ENCODE measurements around the gene ANO10. TPM values are rescaled to one million over a fixed set of nuclear protein-coding genes. Genes with fewer than 3 reads are reported as not detected.

The ANO10 gene
- total and polyA plus RNA-seq, 4 donors, result 19.0 to 46.8 (median 32.0) TPM

- WGBS, 2 donors, result 91 to 94% methylated on average over 4 of the region's 4 CpGs
- ATAC-seq (ENCODE audit: low FRiP score) (no peak), DNase-seq (no peak)
- Histone ChIP-seq H3K9me3 (ENCODE audit: control insufficient read depth, low read length) (peaks cover 1% of the 10 kb centered on the region), H3K4me1 (ENCODE audit: control insufficient read depth in 1 of 2, insufficient read depth in 2 of 2, low read length in 2 of 2) (no peaks in the 10 kb centered on the region), H3K27ac (ENCODE audit: low read depth in 1 of 2, low read length in 2 of 2) (no peak overlapping the region), H3K36me3 (ENCODE audit: control insufficient read depth in 1 of 2, insufficient read depth in 2 of 2, low read length in 1 of 2) (peaks cover 12 to 25% of the 10 kb centered on the region in 2 donors), H3K4me3 (ENCODE audit: low read length in 2 of 2) (no peak overlapping the region), H3K27me3 (ENCODE audit: control insufficient read depth in 1 of 2, insufficient read depth in 2 of 2, low read length in 1 of 2) (no peaks in the 10 kb centered on the region)
- intact Hi-C loops (cut with DNase I), result no loop called here
Observed at GRCh38 chr3:43345246-43345645, 276.6 kb downstream of the ANO10 start.

- no peaks in the 10 kb centered on the region for H3K4me1 ChIP-seq (ENCODE audit: control insufficient read depth in 1 of 2, insufficient read depth in 2 of 2, low read length in 2 of 2)
- peaks cover 12 to 24% of the 10 kb centered on the region in 2 donors for H3K36me3 ChIP-seq (ENCODE audit: control insufficient read depth in 1 of 2, insufficient read depth in 2 of 2, low read length in 1 of 2)
- H3K4me3 ChIP-seq (ENCODE audit: low read length in 2 of 2), result no peak overlapping the region
- intact Hi-C loops (cut with DNase I), result no loop called here
- WGBS, 2 donors, result 97 to 99% methylated on average over 3 of the region's 3 CpGs
- no peak for DNase-seq
- ATAC-seq (ENCODE audit: low FRiP score), result no peak
- H3K27ac ChIP-seq (ENCODE audit: low read depth in 1 of 2, low read length in 2 of 2), result no peak overlapping the region
- no peaks in the 10 kb centered on the region for H3K9me3 ChIP-seq (ENCODE audit: control insufficient read depth, low read length)
- no peaks in the 10 kb centered on the region for H3K27me3 ChIP-seq (ENCODE audit: control insufficient read depth in 1 of 2, insufficient read depth in 2 of 2, low read length in 1 of 2)
Observed at GRCh38 chr3:43344520-43344919, 277.3 kb downstream of the ANO10 start.

- 75 to 76% methylated on average over 3 of the region's 3 CpGs for WGBS, 2 donors
- no peak for DNase-seq
- no peaks in the 10 kb centered on the region for H3K4me1 ChIP-seq (ENCODE audit: control insufficient read depth in 1 of 2, insufficient read depth in 2 of 2, low read length in 2 of 2)
- ATAC-seq (ENCODE audit: low FRiP score), result no peak
- no peak overlapping the region for H3K4me3 ChIP-seq (ENCODE audit: low read length in 2 of 2)
- intact Hi-C loops (cut with DNase I), result no loop called here
- H3K27ac ChIP-seq (ENCODE audit: low read depth in 1 of 2, low read length in 2 of 2), result no peak overlapping the region
- H3K9me3 ChIP-seq (ENCODE audit: control insufficient read depth, low read length), result no peaks in the 10 kb centered on the region
- peaks cover 15 to 22% of the 10 kb centered on the region in 2 donors for H3K36me3 ChIP-seq (ENCODE audit: control insufficient read depth in 1 of 2, insufficient read depth in 2 of 2, low read length in 1 of 2)
- H3K27me3 ChIP-seq (ENCODE audit: control insufficient read depth in 1 of 2, insufficient read depth in 2 of 2, low read length in 1 of 2), result no peaks in the 10 kb centered on the region
Observed at GRCh38 chr3:43343815-43344214, 278.0 kb downstream of the ANO10 start.

GRCh38 chr3:43343185-43343584, 278.6 kb downstream of the ANO10 start:
- no peak for ATAC-seq (ENCODE audit: low FRiP score)
- H3K4me3 ChIP-seq (ENCODE audit: low read length in 2 of 2), result no peak overlapping the region
- intact Hi-C loops (cut with DNase I), result no loop called here
- H3K9me3 ChIP-seq (ENCODE audit: control insufficient read depth, low read length), result no peaks in the 10 kb centered on the region
- H3K36me3 ChIP-seq (ENCODE audit: control insufficient read depth in 1 of 2, insufficient read depth in 2 of 2, low read length in 1 of 2), result peaks cover 15 to 18% of the 10 kb centered on the region in 2 donors
- WGBS, 2 donors, result 73 to 77% methylated on average over 4 of the region's 4 CpGs
- H3K27ac ChIP-seq (ENCODE audit: low read depth in 1 of 2, low read length in 2 of 2), result no peak overlapping the region
- no peaks in the 10 kb centered on the region for H3K4me1 ChIP-seq (ENCODE audit: control insufficient read depth in 1 of 2, insufficient read depth in 2 of 2, low read length in 2 of 2)
- no peak for DNase-seq
- H3K27me3 ChIP-seq (ENCODE audit: control insufficient read depth in 1 of 2, insufficient read depth in 2 of 2, low read length in 1 of 2), result no peaks in the 10 kb centered on the region

- Histone ChIP-seq H3K27me3 (ENCODE audit: control insufficient read depth in 1 of 2, insufficient read depth in 2 of 2, low read length in 1 of 2) (no peaks in the 10 kb centered on the region), H3K27ac (ENCODE audit: low read depth in 1 of 2, low read length in 2 of 2) (no peak overlapping the region), H3K36me3 (ENCODE audit: control insufficient read depth in 1 of 2, insufficient read depth in 2 of 2, low read length in 1 of 2) (peaks cover 11 to 16% of the 10 kb centered on the region in 2 donors), H3K4me1 (ENCODE audit: control insufficient read depth in 1 of 2, insufficient read depth in 2 of 2, low read length in 2 of 2) (no peaks in the 10 kb centered on the region), H3K9me3 (ENCODE audit: control insufficient read depth, low read length) (peaks cover 4% of the 10 kb centered on the region), H3K4me3 (ENCODE audit: low read length in 2 of 2) (no peak overlapping the region)
- WGBS, 2 donors, result 90% methylated on average over 2 of the region's 2 CpGs
- intact Hi-C loops (cut with DNase I), result no loop called here
- DNase-seq (no peak), ATAC-seq (ENCODE audit: low FRiP score) (no peak)
Observed at GRCh38 chr3:43341788-43342187, 280.0 kb downstream of the ANO10 start.

GRCh38 chr3:43340403-43340802, 281.4 kb downstream of the ANO10 start:
- Histone ChIP-seq H3K9me3 (ENCODE audit: control insufficient read depth, low read length) (peaks cover 5% of the 10 kb centered on the region), H3K27ac (ENCODE audit: low read depth in 1 of 2, low read length in 2 of 2) (no peak overlapping the region), H3K4me1 (ENCODE audit: control insufficient read depth in 1 of 2, insufficient read depth in 2 of 2, low read length in 2 of 2) (no peaks in the 10 kb centered on the region), H3K36me3 (ENCODE audit: control insufficient read depth in 1 of 2, insufficient read depth in 2 of 2, low read length in 1 of 2) (peaks cover 13 to 14% of the 10 kb centered on the region in 2 donors), H3K4me3 (ENCODE audit: low read length in 2 of 2) (no peak overlapping the region), H3K27me3 (ENCODE audit: control insufficient read depth in 1 of 2, insufficient read depth in 2 of 2, low read length in 1 of 2) (no peaks in the 10 kb centered on the region)
- intact Hi-C loops (cut with DNase I), result no loop called here
- ATAC-seq (ENCODE audit: low FRiP score) (no peak), DNase-seq (no peak)
- WGBS, 2 donors, result 98% methylated on average over 7 of the region's 7 CpGs

- DNase-seq, result no peak
- no peaks in the 10 kb centered on the region for H3K4me1 ChIP-seq (ENCODE audit: control insufficient read depth in 1 of 2, insufficient read depth in 2 of 2, low read length in 2 of 2)
- WGBS, 2 donors, result 95 to 97% methylated on average over 2 of the region's 2 CpGs
Observed at GRCh38 chr3:43338295-43338694, 283.5 kb downstream of the ANO10 start.

GRCh38 chr3:43335799-43336198, 286.0 kb downstream of the ANO10 start:
- H3K9me3 ChIP-seq (ENCODE audit: control insufficient read depth, low read length), result peaks cover 5% of the 10 kb centered on the region
- intact Hi-C loops (cut with DNase I), result no loop called here
- H3K36me3 ChIP-seq (ENCODE audit: control insufficient read depth in 1 of 2, insufficient read depth in 2 of 2, low read length in 1 of 2), result peaks cover 8% of the 10 kb centered on the region in 2 donors
- H3K4me3 ChIP-seq (ENCODE audit: low read length in 2 of 2), result no peak overlapping the region
- H3K27me3 ChIP-seq (ENCODE audit: control insufficient read depth in 1 of 2, insufficient read depth in 2 of 2, low read length in 1 of 2), result no peaks in the 10 kb centered on the region
- ATAC-seq (ENCODE audit: low FRiP score) (no peak), DNase-seq (no peak)
- no peaks in the 10 kb centered on the region for H3K4me1 ChIP-seq (ENCODE audit: control insufficient read depth in 1 of 2, insufficient read depth in 2 of 2, low read length in 2 of 2)
- 97 to 98% methylated on average over 1 of the region's 1 CpG for WGBS, 2 donors
- no peak overlapping the region for H3K27ac ChIP-seq (ENCODE audit: low read depth in 1 of 2, low read length in 2 of 2)

More at GRCh38 chr3:43338295-43338694, 283.5 kb downstream of the ANO10 start:
- intact Hi-C loops (cut with DNase I), result no loop called here
- H3K4me3 ChIP-seq (ENCODE audit: low read length in 2 of 2), result no peak overlapping the region
- no peak overlapping the region for H3K27ac ChIP-seq (ENCODE audit: low read depth in 1 of 2, low read length in 2 of 2)
- no peaks in the 10 kb centered on the region for H3K27me3 ChIP-seq (ENCODE audit: control insufficient read depth in 1 of 2, insufficient read depth in 2 of 2, low read length in 1 of 2)
- ATAC-seq (ENCODE audit: low FRiP score), result no peak
- peaks cover 5% of the 10 kb centered on the region for H3K9me3 ChIP-seq (ENCODE audit: control insufficient read depth, low read length)
- peaks cover 10 to 13% of the 10 kb centered on the region in 2 donors for H3K36me3 ChIP-seq (ENCODE audit: control insufficient read depth in 1 of 2, insufficient read depth in 2 of 2, low read length in 1 of 2)

- Histone ChIP-seq H3K36me3 (ENCODE audit: control insufficient read depth in 1 of 2, insufficient read depth in 2 of 2, low read length in 1 of 2) (peaks cover 4 to 5% of the 10 kb centered on the region in 2 donors), H3K27ac (ENCODE audit: low read depth in 1 of 2, low read length in 2 of 2) (no peak overlapping the region), H3K27me3 (ENCODE audit: control insufficient read depth in 1 of 2, insufficient read depth in 2 of 2, low read length in 1 of 2) (no peaks in the 10 kb centered on the region), H3K4me1 (ENCODE audit: control insufficient read depth in 1 of 2, insufficient read depth in 2 of 2, low read length in 2 of 2) (no peaks in the 10 kb centered on the region), H3K9me3 (ENCODE audit: control insufficient read depth, low read length) (peaks cover 5% of the 10 kb centered on the region), H3K4me3 (ENCODE audit: low read length in 2 of 2) (no peak overlapping the region)
- WGBS, 2 donors, result 94 to 100% methylated on average over 1 of the region's 1 CpG
- intact Hi-C loops (cut with DNase I), result no loop called here
- ATAC-seq (ENCODE audit: low FRiP score), result no peak
- DNase-seq, result no peak
Observed at GRCh38 chr3:43334976-43335375, 286.8 kb downstream of the ANO10 start.

All from aorta (tissue), 5 donors.